Measurements from ENCODE around the gene ST6GAL1.

The ST6GAL1 gene

GRCh38 chr3:186935133-186935532 is 4.8 kb downstream of the ST6GAL1 start:
- TF ChIP-seq CTCF (IDR thresholded peaks at IDR 0.05; ENCODE audit: low read depth, low read length, missing control alignments) = no peak
- H3K4me3 ChIP-seq (ENCODE audit: low read depth, low read length) = no peak overlapping the region
- DNase-seq (ENCODE audit: low read depth) = no peak

GRCh38 chr3:186937017-186937875 is 6.9 kb downstream of the ST6GAL1 start:
- no peak for DNase-seq (ENCODE audit: low read depth)
- TF ChIP-seq CTCF (IDR thresholded peaks at IDR 0.05; ENCODE audit: low read depth, low read length, missing control alignments) = no peak

GRCh38 chr3:186938716-186939115 is 8.4 kb downstream of the ST6GAL1 start:
- no peak overlapping the region for H3K4me3 ChIP-seq (ENCODE audit: low read depth, low read length)

More at GRCh38 chr3:186937017-186937875, 6.9 kb downstream of the ST6GAL1 start:
- no peak overlapping the region for H3K4me3 ChIP-seq (ENCODE audit: low read depth, low read length)

GRCh38 chr3:186939536-186939935 is 9.2 kb downstream of the ST6GAL1 start:
- no peak for TF ChIP-seq CTCF (IDR thresholded peaks at IDR 0.05; ENCODE audit: low read depth, low read length, missing control alignments)
- DNase-seq (ENCODE audit: low read depth) = no peak
- no peak overlapping the region for H3K4me3 ChIP-seq (ENCODE audit: low read depth, low read length)

More at GRCh38 chr3:186938716-186939115, 8.4 kb downstream of the ST6GAL1 start:
- TF ChIP-seq CTCF (IDR thresholded peaks at IDR 0.05; ENCODE audit: low read depth, low read length, missing control alignments) = no peak
- no peak for DNase-seq (ENCODE audit: low read depth)

- no peak for DNase-seq (ENCODE audit: low read depth)
- no peak for TF ChIP-seq CTCF (IDR thresholded peaks at IDR 0.05; ENCODE audit: low read depth, low read length, missing control alignments)
- no peak overlapping the region for H3K4me3 ChIP-seq (ENCODE audit: low read depth, low read length)
Measured at GRCh38 chr3:186940967-186941366, 10.6 kb downstream of the ST6GAL1 start.

- no peak for TF ChIP-seq CTCF (IDR thresholded peaks at IDR 0.05; ENCODE audit: low read depth, low read length, missing control alignments)
- DNase-seq (ENCODE audit: low read depth) = no peak
- H3K4me3 ChIP-seq (ENCODE audit: low read depth, low read length) = no peak overlapping the region
Measured at GRCh38 chr3:186942168-186942567, 11.8 kb downstream of the ST6GAL1 start.
